HG02678 (cell line): Measurements from ENCODE around the gene DPYSL4.

Source experiments
- ATAC-seq: cut with Tn5 transposase; IDR thresholded peaks from one replicate; pipeline ENCODE4 v1.9.1; 2021; ENCODE audit warnings: mild to moderate bottlenecking, moderate library complexity; ENCODE audit not compliant: unreplicated experiment

DPYSL4 gene

DNA sequence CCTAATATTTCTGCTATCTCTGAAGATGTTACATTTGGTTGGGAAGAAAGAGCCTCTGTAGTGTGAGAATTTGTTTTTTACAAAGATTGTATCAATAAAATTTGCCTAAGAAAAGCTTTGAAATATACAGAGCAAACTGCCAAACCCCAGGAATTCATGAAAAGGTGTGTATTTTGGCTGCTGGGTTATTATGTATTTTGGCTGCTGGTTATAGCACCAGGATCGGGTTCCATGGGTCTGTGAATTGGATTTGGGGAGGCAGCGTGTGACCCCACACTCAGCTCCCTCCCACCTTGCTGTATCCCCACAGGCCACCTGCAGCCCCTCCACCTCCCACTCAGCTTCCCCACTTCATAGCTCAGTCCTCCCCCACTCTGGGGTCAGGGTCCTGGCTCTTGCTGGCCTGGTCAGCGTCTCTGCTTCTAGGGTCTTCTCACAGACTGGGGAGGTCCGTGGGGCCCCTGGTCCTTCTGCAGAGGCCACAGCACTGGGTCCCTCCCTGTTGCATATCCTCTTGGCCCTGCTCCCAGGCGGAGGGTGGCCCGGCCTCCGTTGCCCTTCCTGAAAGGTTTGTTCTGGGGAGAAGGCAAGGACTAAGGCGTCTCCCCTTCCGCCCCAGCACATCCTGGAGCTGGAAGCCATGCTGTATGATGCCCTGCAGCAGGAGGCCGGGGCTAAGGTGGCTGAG is 24.0 kb upstream of the DPYSL4 start:
- ATAC-seq = no peak

GRCh38 chr10:132163278-132163765 is 23.4 kb upstream of the DPYSL4 start:
- ATAC-seq = no peak

DNA sequence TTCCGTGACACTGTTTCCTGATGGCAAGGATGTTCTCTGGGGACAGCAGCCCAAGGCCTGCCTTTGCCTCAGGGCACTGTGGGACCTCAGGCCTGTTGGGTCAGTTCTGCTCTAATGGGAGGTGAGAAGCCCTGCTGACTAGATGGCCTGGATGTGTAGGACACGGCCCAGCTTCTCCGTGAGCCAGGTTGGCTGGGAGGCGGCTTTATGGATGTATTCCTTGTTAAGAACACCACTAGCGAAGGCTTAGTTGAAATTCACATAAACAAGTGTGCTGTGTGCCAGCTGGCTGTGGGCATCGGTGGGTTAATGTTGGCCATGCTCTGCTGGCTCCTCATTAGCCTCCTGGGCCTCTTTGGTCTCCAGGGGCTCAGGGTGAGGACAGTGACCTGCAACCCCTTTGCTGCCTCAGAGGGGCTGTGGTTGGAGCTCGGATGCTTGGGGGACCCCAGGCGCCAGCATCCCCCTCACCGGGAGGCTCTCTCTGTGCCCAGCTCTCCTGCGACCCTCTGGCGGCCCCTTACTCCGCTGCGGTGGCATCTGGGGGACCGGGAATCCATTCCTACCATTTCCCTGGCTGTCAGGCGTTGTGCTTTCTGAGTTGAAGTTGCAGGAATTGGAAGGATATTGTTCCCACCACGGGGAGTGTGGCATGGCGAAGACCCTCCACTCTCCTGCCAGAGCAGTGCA is 22.8 kb upstream of the DPYSL4 start:
- ATAC-seq = no peak

DNA sequence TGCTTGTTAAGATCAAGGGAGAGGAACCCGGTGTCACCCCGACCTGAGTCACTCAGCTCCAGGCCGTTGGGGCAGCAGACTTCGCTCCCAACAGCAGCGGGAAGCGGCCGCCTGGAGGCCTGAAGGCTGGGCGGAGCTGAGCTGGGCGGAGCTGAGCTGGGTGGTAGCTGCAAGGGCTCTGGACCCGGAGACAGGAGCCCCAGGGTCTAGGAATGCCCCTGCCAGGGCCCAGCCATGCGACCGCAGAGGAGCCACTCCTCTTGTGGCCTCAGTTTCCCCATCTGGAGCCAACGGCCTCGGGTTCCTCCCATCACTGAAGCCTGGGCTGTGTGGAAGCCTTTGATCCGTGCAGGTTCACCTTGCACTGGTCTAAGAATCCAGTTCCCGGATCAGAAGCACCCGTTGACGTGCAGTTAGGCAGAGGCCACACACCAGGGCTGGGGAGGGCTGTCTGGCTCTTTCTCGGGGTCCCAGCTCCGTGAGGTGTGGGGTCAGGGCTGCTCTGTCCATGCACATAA is 21.9 kb upstream of the DPYSL4 start:
- ATAC-seq = no peak

DNA sequence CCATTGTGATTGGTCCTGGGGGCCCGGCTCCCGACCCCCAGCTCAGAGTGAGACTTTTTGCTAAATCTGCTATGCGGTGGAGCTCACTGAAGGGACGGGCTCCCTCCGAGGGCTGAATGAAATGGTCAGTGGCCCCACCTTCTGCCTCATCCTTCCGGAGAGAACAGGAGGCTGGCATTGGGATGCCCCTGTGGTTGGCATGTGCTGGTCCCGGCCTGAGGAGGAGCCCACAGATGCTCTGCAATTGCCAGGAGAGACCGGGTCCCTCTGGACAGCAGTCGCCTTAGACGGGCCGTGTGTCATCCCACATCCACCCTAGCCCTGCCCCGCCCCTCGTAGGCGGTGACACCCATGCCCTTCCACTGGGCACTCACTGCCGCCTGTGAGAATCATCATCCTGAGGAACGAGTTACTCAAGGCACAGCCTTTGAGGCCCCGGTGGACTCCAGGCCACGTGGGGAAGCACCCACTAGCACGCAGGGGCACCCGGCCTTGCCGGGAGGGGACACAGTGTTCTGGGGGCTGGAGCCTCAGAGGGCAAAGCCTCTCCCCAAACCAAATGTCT is 21.2 kb upstream of the DPYSL4 start:
- no peak for ATAC-seq

DNA sequence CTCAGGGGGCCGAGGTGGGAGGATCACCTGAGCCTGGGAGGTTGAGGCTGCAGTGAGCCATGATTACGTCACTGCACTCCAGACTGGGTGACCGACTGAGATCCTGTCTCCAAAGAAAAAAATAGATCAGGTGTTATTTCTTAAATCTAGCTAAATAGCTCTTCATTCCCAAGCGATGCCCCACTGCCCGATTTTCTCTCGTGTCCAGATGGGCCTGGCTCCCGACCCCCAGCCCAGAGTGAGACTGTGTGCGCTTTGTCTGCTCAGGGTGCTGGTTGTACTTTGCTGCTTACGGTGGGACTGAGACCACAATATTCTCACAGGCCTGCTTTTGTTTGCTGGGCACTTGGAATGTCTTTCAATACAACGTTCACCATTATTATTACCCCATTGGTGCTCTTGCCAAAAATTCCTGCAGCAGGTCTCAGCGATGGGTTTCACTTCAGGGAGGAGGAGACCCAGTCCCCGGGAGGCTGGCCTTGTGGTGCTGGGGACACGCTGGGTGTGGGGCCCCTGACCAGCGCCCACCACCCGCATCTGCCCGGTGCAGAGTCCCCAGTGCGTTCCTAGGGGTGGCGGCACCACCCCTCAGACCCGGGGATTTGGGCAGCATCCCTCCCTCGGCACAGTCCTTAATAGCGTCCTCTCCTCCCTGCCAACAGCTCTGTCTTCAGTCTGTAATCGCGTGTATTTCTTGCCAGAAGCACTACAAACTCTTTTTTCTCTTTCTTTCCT is 20.4 kb upstream of the DPYSL4 start:
- no peak for ATAC-seq

- no peak for ATAC-seq
These were observed 19.6 kb upstream of the DPYSL4 start for GRCh38 chr10:132167041-132167674.

DNA sequence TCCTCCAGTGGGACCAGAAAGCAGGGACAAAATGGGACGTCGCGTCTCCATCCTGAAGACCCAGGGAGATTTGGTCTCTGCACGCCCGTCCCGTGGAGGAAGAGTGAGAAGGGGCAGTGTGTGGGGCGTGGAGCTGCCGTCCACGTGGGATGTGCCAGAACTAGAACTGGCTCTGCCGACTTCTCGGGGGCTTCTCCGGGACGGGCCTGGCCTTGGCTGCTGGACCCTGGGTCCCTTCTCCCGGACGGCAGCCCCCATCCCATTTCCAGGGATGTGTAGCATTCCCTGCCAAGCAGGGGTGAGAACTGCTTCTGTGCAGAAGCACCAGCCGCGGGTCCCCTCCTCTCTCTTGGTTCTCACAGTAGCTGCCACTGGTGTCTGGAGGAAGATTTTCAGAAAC is 18.8 kb upstream of the DPYSL4 start:
- ATAC-seq = no peak

GRCh38 chr10:132168571-132169030 is 18.1 kb upstream of the DPYSL4 start:
- ATAC-seq = no peak

GRCh38 chr10:132169031-132169765 is 17.6 kb upstream of the DPYSL4 start:
- ATAC-seq = no peak

DNA sequence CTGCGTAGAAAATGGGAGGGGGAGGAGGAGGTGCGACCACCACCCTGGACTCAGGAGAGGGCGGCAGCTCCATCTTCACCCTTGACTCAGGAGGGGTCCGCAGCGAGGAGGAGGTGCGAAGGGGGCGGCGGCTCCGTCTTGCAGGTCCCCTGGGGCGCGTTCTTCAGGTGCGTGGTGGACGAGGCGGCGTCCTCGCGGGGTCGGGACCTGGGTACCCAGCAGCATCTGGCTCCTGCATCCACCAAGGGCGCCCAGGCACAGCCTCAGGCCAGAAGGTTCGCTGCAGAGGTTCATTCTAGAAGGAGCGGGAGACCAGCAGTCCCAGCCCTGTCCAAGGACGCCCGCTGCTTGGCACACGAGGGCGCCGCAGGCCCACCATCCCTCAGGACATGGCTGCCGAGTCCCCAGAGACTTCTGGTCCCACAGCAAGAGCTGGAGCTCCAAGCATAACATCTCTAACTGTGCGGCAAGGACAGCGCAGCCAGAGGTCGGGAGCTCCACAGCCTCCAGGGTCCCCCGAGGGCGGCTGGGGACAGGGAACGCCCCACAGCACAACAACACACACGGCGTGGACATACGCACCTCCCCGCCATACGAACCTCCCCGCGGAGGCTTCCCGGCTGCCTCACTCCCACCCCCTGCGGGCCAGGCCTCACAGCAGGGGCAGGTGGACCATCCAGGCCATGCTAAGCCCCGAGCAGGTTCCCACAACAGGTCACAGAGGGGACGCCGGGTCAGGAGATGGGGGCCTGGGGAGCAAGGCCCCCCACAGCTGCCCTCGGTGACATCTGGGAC is 16.8 kb upstream of the DPYSL4 start:
- ATAC-seq = no peak

DNA sequence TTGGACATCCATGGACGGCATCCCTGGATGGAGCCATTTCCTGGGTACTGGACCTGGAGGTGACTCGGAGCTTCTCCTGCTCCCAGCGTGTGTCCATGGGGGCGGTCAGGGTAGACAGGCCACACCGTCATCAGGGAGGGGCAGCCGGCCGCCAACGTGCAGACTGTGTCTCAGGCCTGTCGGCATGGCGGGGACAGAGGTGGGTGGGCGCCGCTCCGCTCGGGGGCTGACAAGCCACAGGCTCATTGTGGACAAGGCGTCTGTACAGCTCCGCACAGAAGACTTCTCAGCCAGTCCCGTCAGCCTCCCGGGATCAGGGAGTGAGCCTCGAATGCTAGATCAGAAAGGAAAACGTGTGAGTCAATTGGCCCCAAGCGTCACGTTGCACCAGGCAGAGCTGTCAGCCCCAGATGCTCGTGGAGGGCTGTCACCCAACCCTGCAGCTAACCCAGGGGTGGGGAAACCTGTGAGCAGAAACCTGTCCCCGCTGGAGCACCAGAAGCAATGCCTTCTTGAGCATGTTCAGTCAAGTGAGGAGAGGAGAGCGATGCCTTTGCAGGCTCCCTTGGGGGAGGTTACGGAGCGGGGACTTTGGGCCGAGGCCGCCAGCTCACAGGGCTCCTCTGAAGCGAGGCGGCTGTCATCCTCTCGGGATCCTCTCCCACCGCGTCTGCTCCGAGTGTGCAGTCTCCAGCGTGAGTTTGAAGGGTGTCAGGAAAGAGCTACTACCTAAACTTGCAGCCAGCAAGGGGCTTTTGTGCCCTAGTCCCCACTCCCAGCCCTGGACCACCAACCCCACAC is 16.0 kb upstream of the DPYSL4 start:
- ATAC-seq = no peak

DNA sequence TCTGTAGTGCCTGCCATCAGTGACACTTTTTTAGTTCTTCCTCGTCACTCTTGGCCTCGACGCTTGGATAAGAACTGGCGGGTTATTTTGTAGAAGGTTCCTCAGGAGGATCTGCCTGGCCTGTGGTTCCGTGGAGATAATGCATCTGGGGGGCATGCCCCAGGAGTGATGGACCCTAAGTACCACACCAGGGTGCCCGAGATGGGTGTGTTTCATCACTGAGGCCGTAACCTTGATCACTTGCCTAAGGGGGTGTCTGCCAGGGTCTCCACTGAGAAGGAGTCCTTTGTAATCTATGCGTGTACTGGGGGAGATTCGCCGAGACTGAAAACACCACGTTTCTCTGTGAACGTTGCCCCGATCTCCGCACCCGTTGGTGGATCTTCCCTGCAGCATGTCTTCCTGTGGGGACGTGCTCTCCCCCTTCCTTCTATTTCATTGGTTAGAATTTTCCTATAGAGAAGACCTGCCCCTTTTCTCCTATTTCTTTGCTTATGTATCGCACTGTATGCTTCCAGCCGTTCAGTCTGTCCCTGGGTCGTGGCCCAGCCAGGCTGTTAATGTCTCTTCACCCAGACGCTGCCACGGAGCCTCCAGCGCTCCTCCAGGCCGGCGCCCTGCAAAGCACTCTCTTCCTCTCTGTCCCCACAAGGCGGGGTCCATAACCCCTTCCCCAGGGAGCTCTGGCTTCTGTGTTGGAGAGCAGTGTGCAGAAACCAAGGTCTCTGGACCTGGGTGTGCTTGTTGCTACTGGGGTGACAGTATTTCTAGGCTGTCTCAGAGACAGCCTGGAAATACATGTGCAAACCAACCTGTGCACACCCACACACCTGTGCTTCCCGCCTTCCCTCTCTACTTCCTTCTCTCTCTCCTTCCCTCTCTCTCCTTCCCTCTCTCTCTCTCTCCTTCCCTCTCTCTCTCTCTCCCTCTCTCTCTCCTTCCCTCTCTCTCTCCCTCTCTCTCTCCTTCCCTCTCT is 14.4 kb upstream of the DPYSL4 start:
- no peak for ATAC-seq

DNA sequence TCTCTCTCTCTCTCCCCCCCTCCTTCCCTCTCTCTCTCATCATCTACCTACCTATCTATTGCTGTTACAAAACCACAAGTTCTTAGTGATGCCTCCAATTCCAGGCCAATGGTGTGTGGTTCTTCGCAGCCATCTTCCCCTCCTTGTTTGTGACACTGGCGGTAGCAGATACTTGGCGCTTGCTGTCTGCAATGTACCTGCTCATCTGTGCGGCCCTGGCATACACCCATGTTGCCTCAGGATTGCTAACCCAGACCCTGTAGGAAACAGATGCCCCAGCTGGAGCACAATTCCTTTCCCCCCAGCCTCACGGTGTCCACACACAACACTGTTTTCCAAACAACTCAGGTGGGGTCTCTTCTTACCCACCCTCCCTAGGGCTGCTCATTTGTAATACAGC is 13.6 kb upstream of the DPYSL4 start:
- no peak for ATAC-seq

DNA sequence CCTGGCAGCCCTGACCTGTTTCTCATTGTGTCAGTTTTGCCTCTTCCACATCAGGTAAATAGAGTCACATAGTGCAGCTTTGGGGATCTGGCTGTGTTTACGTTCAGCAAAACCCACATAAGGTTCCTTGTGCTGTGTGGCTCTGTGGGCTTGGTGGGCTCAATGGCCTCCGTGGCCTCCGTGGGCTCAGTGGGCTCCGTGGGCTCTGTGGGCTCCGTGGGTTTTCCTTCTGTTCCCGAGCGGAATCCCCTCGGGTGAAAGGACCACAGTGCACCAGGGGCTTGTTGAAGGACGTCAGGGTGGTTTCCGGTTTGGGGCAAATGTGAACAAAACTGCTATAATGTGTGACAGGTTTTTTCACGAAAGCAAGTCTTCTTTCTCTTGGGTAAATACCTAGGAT is 12.5 kb upstream of the DPYSL4 start:
- ATAC-seq = no peak

- no peak for ATAC-seq
These were observed 11.3 kb upstream of the DPYSL4 start for GRCh38 chr10:132175408-132175807.

DNA sequence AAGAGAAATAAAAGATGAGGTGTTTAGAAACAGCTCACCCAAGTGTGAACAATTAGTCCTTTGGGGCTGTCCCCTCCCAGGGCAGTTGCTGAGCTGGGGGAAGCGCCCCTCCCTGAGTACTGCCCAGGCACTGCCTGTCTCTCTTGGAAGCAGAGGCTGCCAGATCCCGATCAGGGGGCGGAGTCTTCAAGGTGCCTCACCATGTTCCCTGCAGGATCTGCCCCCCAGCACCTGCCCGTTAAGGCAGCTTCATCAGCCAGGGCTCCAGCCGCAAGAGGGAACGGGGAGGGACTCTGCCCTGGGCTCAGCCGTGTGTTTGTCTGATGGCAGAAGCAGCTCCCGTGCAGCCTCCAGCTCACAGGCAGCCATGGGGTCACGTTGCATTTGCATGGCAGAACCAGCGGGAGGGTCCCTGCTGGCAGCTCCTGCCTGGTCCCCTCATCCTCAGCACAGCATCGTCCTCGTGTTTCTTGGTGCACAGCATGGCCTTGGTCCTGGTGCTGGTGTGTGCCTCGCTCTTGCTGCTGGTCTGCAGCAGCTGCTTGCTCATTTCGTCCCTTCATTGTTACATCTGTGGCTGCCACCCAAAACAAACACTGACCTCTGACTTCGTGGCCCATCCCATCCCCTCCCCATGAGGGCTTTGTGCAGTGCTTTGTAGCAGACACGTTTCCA is 10.7 kb upstream of the DPYSL4 start:
- no peak for ATAC-seq
